A673 (cell line): ENCODE results near the gene PARD3.

Experiments used
- CTCF ChIP-seq: fragments of 300-800, 200-600 bp; sonication (generic); conservative IDR thresholded peaks from 2 replicates; pipeline ENCODE4 v1.5.1; 2017; ENCODE audit warnings: low read depth, mild to moderate bottlenecking, antibody characterized with exemption, low read length, moderate library complexity, mixed read lengths
- EZH2 ChIP-seq: fragments of 200-600 bp; sonication (generic); IDR thresholded peaks from 2 replicates; pipeline ENCODE4 v1.6.1; 2017; ENCODE audit warnings: borderline replicate concordance, low read depth, mild to moderate bottlenecking, mixed read lengths, antibody characterized with exemption, low read length; ENCODE audit not compliant: poor library complexity, severe bottlenecking

- TF ChIP-seq CTCF (no peak), EZH2 (no peak)
These were observed 680.5 kb downstream of the PARD3 start for GRCh38 chr10:34134602-34135001.
